Esophagus (tissue), 2 donors: ENCODE measurements around the gene IL1RN. TPM values are rescaled to one million over a fixed set of nuclear protein-coding genes. Genes with fewer than 3 reads are reported as not detected.

ENCODE experiments used
- H3K27ac ChIP-seq, 2 donors: one replicate each; pipeline ENCODE4 v1.5.1; 2013; ENCODE audit warnings: low read depth in 2 of 2, mild to moderate bottlenecking in 2 of 2, inconsistent platforms in 1 of 2, low read length in 1 of 2, moderate library complexity in 1 of 2
- H3K27me3 ChIP-seq, 2 donors: one replicate each; pipeline ENCODE4 v1.6.1; 2013; ENCODE audit warnings: low read length in 2 of 2, control low read depth in 1 of 2, mild to moderate bottlenecking in 1 of 2; ENCODE audit not compliant: insufficient read depth in 2 of 2, control insufficient read depth in 1 of 2
- H3K36me3 ChIP-seq, 2 donors: one replicate each; pipeline ENCODE4 v1.6.1; 2013; ENCODE audit warnings: low read length in 1 of 2; ENCODE audit not compliant: control insufficient read depth in 2 of 2, insufficient read depth in 2 of 2
- H3K4me1 ChIP-seq, 2 donors: one replicate each; pipeline ENCODE4 v1.6.1; 2013; ENCODE audit warnings: low read length in 1 of 2; ENCODE audit not compliant: control insufficient read depth in 2 of 2, insufficient read depth in 2 of 2
- H3K4me3 ChIP-seq, 2 donors: one replicate each; pipeline ENCODE4 v1.5.1; 2013; ENCODE audit warnings: low read length in 2 of 2, mild to moderate bottlenecking in 2 of 2, low read depth in 1 of 2, moderate library complexity in 1 of 2
- H3K9me3 ChIP-seq, 2 donors: one replicate each; pipeline ENCODE4 v1.6.1; 2013; ENCODE audit warnings: mild to moderate bottlenecking in 2 of 2, low read depth in 1 of 2, low read length in 1 of 2, moderate library complexity in 1 of 2; ENCODE audit not compliant: control insufficient read depth in 2 of 2, insufficient read depth in 1 of 2
- WGBS, 2 donors: extraction: QIAGEN DNeasy Blood & Tissue Kit; methylation state at CpG; one replicate each; pipeline ENCODE4 v1.1.7; 2013; 5-methylcytosine and 5-hydroxymethylcytosine counted together
- polyA plus RNA-seq, 2 donors: library from polyadenylated mRNA; stranded (reverse); fragments of 200-250 nt; gene quantifications; one replicate each; pipeline ENCODE4 v1.2.3, GENCODE V29; 2013
- donor health status: healthy with polysubstance abuse.
- donor health status: Bipolar disorder and iron deficiency.

Gene IL1RN
- polyA plus RNA-seq, 2 donors: 1,363 to 2,112 TPM

GRCh38 chr2:113178069-113178746 lies 50.8 kb downstream of the IL1RN start:
- no peaks in the 10 kb centered on the region for H3K27me3 ChIP-seq
- H3K36me3 ChIP-seq: peaks cover 0 to 5% of the 10 kb centered on the region in 2 donors
- no peak overlapping the region for H3K27ac ChIP-seq
- H3K9me3 ChIP-seq: no peaks in the 10 kb centered on the region
- no peak overlapping the region for H3K4me3 ChIP-seq
- 84 to 88% methylated on average over 11 of the region's 11 CpGs for WGBS, 2 donors
- H3K4me1 ChIP-seq: peaks cover 0 to 18% of the 10 kb centered on the region in 2 donors

GRCh38 chr2:113178891-113179290 lies 51.5 kb downstream of the IL1RN start:
- Histone ChIP-seq H3K27ac (no peak overlapping the region), H3K4me3 (no peak overlapping the region), H3K27me3 (no peaks in the 10 kb centered on the region), H3K4me1 (peaks cover 0 to 18% of the 10 kb centered on the region in 2 donors), H3K9me3 (no peaks in the 10 kb centered on the region), H3K36me3 (peaks cover 0 to 5% of the 10 kb centered on the region in 2 donors)
- 76 to 84% methylated on average over 4 of the region's 4 CpGs for WGBS, 2 donors

GRCh38 chr2:113179446-113180045 lies 52.1 kb downstream of the IL1RN start:
- WGBS, 2 donors: 92 to 95% methylated on average over 8 of the region's 8 CpGs
- H3K27ac ChIP-seq: no peak overlapping the region

GRCh38 chr2:113180131-113180946 lies 52.9 kb downstream of the IL1RN start:
- no peaks in the 10 kb centered on the region for H3K9me3 ChIP-seq
- H3K4me1 ChIP-seq: peaks cover 0 to 18% of the 10 kb centered on the region in 2 donors
- no peak overlapping the region for H3K27ac ChIP-seq
- H3K27me3 ChIP-seq: no peaks in the 10 kb centered on the region
- 78 to 84% methylated on average over 17 of the region's 17 CpGs for WGBS, 2 donors
- H3K36me3 ChIP-seq: peaks cover 0 to 5% of the 10 kb centered on the region in 2 donors
- H3K4me3 ChIP-seq: no peak overlapping the region

More at GRCh38 chr2:113179446-113180045, 52.1 kb downstream of the IL1RN start:
- H3K9me3 ChIP-seq: no peaks in the 10 kb centered on the region
- peaks cover 0 to 5% of the 10 kb centered on the region in 2 donors for H3K36me3 ChIP-seq
- no peaks in the 10 kb centered on the region for H3K27me3 ChIP-seq
- H3K4me1 ChIP-seq: peaks cover 0 to 18% of the 10 kb centered on the region in 2 donors
- no peak overlapping the region for H3K4me3 ChIP-seq

GRCh38 chr2:113181258-113182051 lies 54.1 kb downstream of the IL1RN start:
- Histone ChIP-seq H3K36me3 (peaks cover 0 to 8% of the 10 kb centered on the region in 2 donors), H3K4me1 (peaks cover 0 to 18% of the 10 kb centered on the region in 2 donors), H3K9me3 (no peaks in the 10 kb centered on the region), H3K27me3 (no peaks in the 10 kb centered on the region), H3K27ac (no peak overlapping the region), H3K4me3 (no peak overlapping the region)
- WGBS, 2 donors: 49 to 57% methylated on average over 8 of the region's 8 CpGs

GRCh38 chr2:113182471-113183260 lies 55.3 kb downstream of the IL1RN start:
- peaks cover 0 to 7% of the 10 kb centered on the region in 2 donors for H3K36me3 ChIP-seq
- H3K4me3 ChIP-seq: no peak overlapping the region
- 88 to 90% methylated on average over 15 of the region's 15 CpGs for WGBS, 2 donors
- no peak overlapping the region for H3K27ac ChIP-seq
- H3K27me3 ChIP-seq: no peaks in the 10 kb centered on the region
- H3K9me3 ChIP-seq: no peaks in the 10 kb centered on the region
- H3K4me1 ChIP-seq: peaks cover 0 to 16% of the 10 kb centered on the region in 2 donors

GRCh38 chr2:113183264-113183663 lies 55.9 kb downstream of the IL1RN start:
- H3K4me1 ChIP-seq: peaks cover 0 to 16% of the 10 kb centered on the region in 2 donors
- no peaks in the 10 kb centered on the region for H3K27me3 ChIP-seq
- H3K9me3 ChIP-seq: no peaks in the 10 kb centered on the region
- H3K4me3 ChIP-seq: no peak overlapping the region
- H3K27ac ChIP-seq: no peak overlapping the region
- peaks cover 0 to 7% of the 10 kb centered on the region in 2 donors for H3K36me3 ChIP-seq
- 93 to 96% methylated on average over 8 of the region's 8 CpGs for WGBS, 2 donors
